Measurements from ENCODE around the gene DUSP8. TPM values are rescaled to one million over a fixed set of nuclear protein-coding genes. Genes with fewer than 3 reads are reported as not detected.
"Not testable (repeated sequence)": the region's sequence is repeated elsewhere in the genome, so short reads cannot be mapped to it uniquely, and the experiment has no call there.

The DUSP8 gene
- polyA plus RNA-seq, 1 experiment: 1.5 TPM

DNA sequence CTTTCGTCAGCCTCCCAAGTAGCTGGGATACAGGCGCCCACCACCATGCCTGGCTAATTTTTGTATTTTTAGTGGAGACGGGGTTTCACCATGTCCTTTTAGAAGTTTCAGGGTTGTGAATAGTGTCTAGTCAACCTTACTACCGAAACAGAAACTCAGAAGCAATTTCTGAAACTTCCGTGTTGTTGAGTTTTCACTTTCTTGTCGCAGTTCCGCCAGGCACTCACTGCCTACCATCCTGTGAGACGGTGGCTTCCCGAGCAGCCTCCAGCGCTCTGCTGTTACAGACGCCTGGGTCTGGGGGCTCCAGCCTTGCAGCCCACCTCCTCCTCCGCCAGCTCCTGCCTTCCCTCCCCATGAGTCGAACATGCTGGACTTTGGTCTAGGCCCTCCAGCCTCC is 33.9 kb upstream of the DUSP8 start:
- H3K4me3 ChIP-seq (ENCODE audit: low read depth, low read length); POLR2A ChIA-PET; DNase-seq (ENCODE audit: low read depth, low spot score); H3K27ac ChIP-seq (ENCODE audit: low read depth, low read length); H3K9me3 ChIP-seq (ENCODE audit: control insufficient read depth, insufficient read depth, low read length): not testable (repeated sequence)
- CTCF ChIA-PET: interaction anchor here (1.3 to 1.8 kb wide), 2 partner anchors 11 to 47 kb away, joined by 5 to 11 read pairs; no protein-coding TSS in a partner anchor
- H3K27me3 ChIP-seq (ENCODE audit: control insufficient read depth, insufficient read depth, low read length): peaks cover 26% of the 10 kb centered on the region

DNA sequence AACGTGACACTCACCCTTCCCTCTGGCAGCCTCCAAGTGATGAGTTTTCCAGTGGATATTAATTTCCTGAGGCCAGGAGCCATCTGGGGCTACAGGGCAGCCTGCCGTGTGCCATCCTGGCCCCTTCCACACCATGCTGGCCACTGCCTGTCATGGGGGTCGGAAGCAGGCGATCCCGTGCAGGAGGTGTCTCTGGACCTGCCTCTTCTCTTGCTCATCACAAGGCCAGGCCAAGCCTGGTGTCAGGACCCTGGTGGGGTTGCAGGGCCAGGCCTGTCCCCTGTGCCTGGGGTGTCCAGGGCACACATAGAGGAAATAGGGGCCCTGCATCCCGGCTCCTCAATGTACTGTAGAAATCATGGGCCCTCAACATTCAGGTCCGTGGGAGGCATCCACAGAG is 32.6 kb upstream of the DUSP8 start:
- no peak overlapping the region for H3K27ac ChIP-seq (ENCODE audit: low read depth, low read length)
- H3K27me3 ChIP-seq (ENCODE audit: control insufficient read depth, insufficient read depth, low read length): peaks cover 29% of the 10 kb centered on the region
- no peaks in the 10 kb centered on the region; the same call in 1 of the 2 replicates for H3K9me3 ChIP-seq (ENCODE audit: control insufficient read depth, insufficient read depth, low read length)
- no peak overlapping the region for H3K4me3 ChIP-seq (ENCODE audit: low read depth, low read length)
- CTCF ChIA-PET: interaction anchor here (1.3 to 1.8 kb wide), 2 partner anchors 9 to 48 kb away, joined by 5 to 11 read pairs; no protein-coding TSS in a partner anchor
- DNase-seq (ENCODE audit: low read depth, low spot score): no peak
- TF ChIP-seq, protein P1, sequence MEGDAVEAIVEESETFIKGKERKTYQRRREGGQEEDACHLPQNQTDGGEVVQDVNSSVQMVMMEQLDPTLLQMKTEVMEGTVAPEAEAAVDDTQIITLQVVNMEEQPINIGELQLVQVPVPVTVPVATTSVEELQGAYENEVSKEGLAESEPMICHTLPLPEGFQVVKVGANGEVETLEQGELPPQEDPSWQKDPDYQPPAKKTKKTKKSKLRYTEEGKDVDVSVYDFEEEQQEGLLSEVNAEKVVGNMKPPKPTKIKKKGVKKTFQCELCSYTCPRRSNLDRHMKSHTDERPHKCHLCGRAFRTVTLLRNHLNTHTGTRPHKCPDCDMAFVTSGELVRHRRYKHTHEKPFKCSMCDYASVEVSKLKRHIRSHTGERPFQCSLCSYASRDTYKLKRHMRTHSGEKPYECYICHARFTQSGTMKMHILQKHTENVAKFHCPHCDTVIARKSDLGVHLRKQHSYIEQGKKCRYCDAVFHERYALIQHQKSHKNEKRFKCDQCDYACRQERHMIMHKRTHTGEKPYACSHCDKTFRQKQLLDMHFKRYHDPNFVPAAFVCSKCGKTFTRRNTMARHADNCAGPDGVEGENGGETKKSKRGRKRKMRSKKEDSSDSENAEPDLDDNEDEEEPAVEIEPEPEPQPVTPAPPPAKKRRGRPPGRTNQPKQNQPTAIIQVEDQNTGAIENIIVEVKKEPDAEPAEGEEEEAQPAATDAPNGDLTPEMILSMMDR (IDR thresholded peaks at IDR 0.05; ENCODE audit: low read depth, low read length): no peak
- POLR2A ChIA-PET: no interaction called here

DNA sequence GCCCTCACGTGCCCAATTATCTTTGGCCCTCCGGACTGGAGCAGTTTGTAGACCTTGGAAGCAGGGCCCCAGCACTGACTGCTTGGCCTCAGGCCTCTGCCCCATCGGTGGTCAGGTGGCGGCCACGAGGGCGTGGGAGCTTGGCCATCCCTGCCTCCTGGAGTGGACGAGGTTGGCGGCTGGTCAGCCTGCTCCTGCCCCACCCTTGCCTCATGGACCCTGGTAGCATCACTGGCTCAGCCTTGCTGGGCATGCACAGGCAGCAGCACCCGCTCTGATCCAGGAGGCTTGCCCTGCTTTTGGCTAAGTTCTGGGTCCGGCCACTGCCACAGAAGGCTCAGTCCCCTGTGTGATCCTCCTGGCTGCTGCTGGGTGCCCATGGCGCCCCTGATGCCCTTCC is 32.1 kb upstream of the DUSP8 start:
- H3K27ac ChIP-seq (ENCODE audit: low read depth, low read length): no peak overlapping the region
- ChIA-PET CTCF (no interaction called here), POLR2A (no interaction called here)
- TF ChIP-seq, protein P1 (IDR thresholded peaks at IDR 0.05; ENCODE audit: low read depth, low read length): no peak
- no peaks in the 10 kb centered on the region; the same call in 1 of the 2 replicates for H3K9me3 ChIP-seq (ENCODE audit: control insufficient read depth, insufficient read depth, low read length)
- no peak for DNase-seq (ENCODE audit: low read depth, low spot score)
- peaks cover 34% of the 10 kb centered on the region for H3K27me3 ChIP-seq (ENCODE audit: control insufficient read depth, insufficient read depth, low read length)
- no peak overlapping the region for H3K4me3 ChIP-seq (ENCODE audit: low read depth, low read length)

DNA sequence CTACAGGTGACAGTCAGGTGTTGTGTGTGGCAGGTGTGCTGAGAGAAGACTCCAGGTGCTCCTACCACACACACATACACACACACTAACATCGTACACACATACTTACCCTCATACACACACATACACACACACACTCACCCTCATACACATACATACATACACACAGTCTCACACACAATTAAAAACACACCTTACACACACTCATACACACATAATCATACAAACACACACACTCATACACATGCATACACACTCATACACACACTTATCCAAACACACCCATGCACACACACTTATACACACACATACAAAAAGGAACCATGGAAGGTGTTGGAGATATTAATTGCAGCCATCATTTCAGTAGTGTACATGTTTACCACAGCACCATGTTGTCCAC is 31.6 kb upstream of the DUSP8 start:
- CTCF ChIA-PET: no interaction called here
- TF ChIP-seq, protein P1 (IDR thresholded peaks at IDR 0.05; ENCODE audit: low read depth, low read length): no peak

DNA sequence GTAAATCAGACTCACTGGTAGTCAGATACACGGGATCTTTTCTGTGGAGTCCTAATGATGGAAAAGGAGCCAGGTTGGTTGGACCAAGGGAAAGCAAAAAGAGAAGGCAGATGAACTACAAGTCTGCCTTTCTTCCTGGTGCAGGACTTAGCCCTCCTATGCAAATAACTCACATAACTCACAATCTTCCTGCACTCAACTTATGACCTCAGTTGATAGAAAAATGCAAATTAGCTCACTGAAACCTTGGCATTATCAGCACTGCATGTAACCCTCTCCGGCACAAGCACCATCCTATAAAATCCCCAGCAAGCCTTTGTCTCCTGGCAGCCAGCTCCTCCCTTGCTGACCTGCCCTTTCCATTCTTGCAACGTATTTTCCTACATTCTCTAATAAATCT is 29.6 kb upstream of the DUSP8 start:
- H3K4me3 ChIP-seq (ENCODE audit: low read depth, low read length); CTCF ChIA-PET; POLR2A ChIA-PET; DNase-seq (ENCODE audit: low read depth, low spot score); H3K27ac ChIP-seq (ENCODE audit: low read depth, low read length); H3K9me3 ChIP-seq (ENCODE audit: control insufficient read depth, insufficient read depth, low read length): not testable (repeated sequence)
- peaks cover 35% of the 10 kb centered on the region for H3K27me3 ChIP-seq (ENCODE audit: control insufficient read depth, insufficient read depth, low read length)

More for the DNA sequence above, 31.6 kb upstream of the DUSP8 start:
- Histone ChIP-seq H3K4me3 (ENCODE audit: low read depth, low read length) (no peak overlapping the region), H3K27me3 (ENCODE audit: control insufficient read depth, insufficient read depth, low read length) (peaks cover 34% of the 10 kb centered on the region), H3K9me3 (ENCODE audit: control insufficient read depth, insufficient read depth, low read length) (no peaks in the 10 kb centered on the region; the same call in 1 of the 2 replicates), H3K27ac (ENCODE audit: low read depth, low read length) (no peak overlapping the region)
- POLR2A ChIA-PET: no interaction called here
- no peak for DNase-seq (ENCODE audit: low read depth, low spot score)

DNA sequence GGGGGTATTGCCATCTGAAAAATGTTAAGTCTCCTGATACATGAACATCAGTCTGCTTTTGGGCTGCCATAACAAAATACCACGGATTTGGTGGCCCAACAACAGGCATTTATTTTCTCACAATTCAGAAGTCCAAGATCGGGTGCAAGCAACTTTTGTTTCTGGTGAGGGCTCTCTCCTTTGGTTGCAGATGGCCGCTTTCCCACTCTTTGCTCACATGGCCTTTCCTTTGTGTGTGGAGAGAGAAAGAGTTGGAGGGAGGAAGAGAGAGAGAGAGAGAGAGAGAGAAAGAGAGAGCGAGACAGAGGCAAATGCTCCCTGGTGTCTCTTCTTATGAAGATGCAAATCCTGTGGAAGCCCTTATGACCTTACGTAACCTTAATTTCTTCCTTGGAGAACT is 28.6 kb upstream of the DUSP8 start:
- TF ChIP-seq, protein P1 (IDR thresholded peaks at IDR 0.05; ENCODE audit: low read depth, low read length): no peak
- Histone ChIP-seq H3K9me3 (ENCODE audit: control insufficient read depth, insufficient read depth, low read length) (no peaks in the 10 kb centered on the region; the same call in 1 of the 2 replicates), H3K4me3 (ENCODE audit: low read depth, low read length) (no peak overlapping the region), H3K27me3 (ENCODE audit: control insufficient read depth, insufficient read depth, low read length) (peaks cover 36% of the 10 kb centered on the region), H3K27ac (ENCODE audit: low read depth, low read length) (no peak overlapping the region)
- ChIA-PET POLR2A (no interaction called here), CTCF (no interaction called here)
- no peak for DNase-seq (ENCODE audit: low read depth, low spot score)
